RWPE1 (cell line): ENCODE measurements around the gene HOMER1.

Source experiments
- CTCF ChIA-PET: fragments of 350-600 bp; sonication (Branson Sonifier 250); formaldehyde crosslinking; extraction: SDS; loops from one replicate; lab custom pipeline; 2021; lab: Yijun Ruan, JAX
- POLR2A ChIA-PET: fragments of 400-600 bp; formaldehyde crosslinking; extraction: SDS; loops from one replicate; lab custom pipeline; 2020; ENCODE audit warnings: antibody characterized with exemption; ENCODE audit not compliant: low non-redundant PET; lab: Yijun Ruan, JAX
- DNase-seq: peaks from one replicate; pipeline ENCODE4 v3.0.0; 2012; ENCODE audit warnings: low spot score
- H3K27ac ChIP-seq: fragments of 450-650 bp; 2 replicates; pipeline ENCODE4 v1.5.1; 2017
- TF ChIP-seq, protein P1 (sequence below): fragments of 450-650 bp; conservative IDR thresholded peaks from 2 replicates; pipeline ENCODE4 v1.5.1; 2017; ENCODE audit warnings: low read depth, mild to moderate bottlenecking

HOMER1 gene

GRCh38 chr5:79536193-79536906 is 22.4 kb upstream of the HOMER1 start:
- no peak for DNase-seq
- ChIA-PET CTCF (interaction anchor here (0.5 to 1.6 kb wide), 4 partner anchors 9 to 515 kb away, joined by 3 to 4 read pairs (median 4); no protein-coding TSS in a partner anchor), POLR2A (no interaction called here)
- H3K27ac ChIP-seq = no peak overlapping the region
- TF ChIP-seq, protein P1, sequence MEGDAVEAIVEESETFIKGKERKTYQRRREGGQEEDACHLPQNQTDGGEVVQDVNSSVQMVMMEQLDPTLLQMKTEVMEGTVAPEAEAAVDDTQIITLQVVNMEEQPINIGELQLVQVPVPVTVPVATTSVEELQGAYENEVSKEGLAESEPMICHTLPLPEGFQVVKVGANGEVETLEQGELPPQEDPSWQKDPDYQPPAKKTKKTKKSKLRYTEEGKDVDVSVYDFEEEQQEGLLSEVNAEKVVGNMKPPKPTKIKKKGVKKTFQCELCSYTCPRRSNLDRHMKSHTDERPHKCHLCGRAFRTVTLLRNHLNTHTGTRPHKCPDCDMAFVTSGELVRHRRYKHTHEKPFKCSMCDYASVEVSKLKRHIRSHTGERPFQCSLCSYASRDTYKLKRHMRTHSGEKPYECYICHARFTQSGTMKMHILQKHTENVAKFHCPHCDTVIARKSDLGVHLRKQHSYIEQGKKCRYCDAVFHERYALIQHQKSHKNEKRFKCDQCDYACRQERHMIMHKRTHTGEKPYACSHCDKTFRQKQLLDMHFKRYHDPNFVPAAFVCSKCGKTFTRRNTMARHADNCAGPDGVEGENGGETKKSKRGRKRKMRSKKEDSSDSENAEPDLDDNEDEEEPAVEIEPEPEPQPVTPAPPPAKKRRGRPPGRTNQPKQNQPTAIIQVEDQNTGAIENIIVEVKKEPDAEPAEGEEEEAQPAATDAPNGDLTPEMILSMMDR = no peak

DNA sequence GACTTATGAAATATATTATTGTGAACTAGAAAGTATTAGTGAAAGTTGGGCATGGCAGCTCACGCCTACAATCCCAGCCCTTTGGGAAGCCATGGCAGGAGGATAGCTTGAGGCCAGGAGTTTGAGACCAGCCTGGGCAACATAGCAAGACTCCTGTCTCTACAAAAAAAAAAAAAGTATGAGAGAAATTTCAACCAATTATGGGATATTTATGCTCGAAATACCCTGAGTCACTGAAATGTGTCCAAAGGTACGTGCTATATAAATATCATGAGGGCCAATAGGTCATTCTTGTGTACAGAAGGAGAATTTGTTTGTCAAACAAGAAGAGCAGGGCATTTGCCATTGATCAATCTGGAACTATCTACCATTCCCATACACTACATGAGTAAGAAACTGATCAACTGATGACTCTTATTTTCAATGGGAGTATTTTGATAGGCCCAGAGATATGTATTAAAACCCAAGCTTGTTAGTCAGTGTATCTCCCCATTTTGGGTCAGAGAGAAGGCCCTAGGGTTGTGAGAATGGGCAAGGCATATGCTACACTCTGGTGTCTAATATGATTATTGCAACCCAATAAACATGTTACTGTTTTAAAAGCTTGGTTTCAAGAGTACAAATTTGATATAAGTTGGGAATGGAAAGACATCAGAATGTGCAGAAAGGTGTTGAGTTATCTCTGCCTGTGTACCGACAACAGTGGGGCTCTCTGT is 21.7 kb upstream of the HOMER1 start:
- no peak for DNase-seq
- ChIA-PET POLR2A (no interaction called here), CTCF (interaction anchor here (0.5 to 1.6 kb wide), 5 partner anchors 16 to 798 kb away, joined by 3 to 5 read pairs (median 3); no protein-coding TSS in a partner anchor)
- TF ChIP-seq, protein P1 = no peak
- H3K27ac ChIP-seq = no peak overlapping the region

DNA sequence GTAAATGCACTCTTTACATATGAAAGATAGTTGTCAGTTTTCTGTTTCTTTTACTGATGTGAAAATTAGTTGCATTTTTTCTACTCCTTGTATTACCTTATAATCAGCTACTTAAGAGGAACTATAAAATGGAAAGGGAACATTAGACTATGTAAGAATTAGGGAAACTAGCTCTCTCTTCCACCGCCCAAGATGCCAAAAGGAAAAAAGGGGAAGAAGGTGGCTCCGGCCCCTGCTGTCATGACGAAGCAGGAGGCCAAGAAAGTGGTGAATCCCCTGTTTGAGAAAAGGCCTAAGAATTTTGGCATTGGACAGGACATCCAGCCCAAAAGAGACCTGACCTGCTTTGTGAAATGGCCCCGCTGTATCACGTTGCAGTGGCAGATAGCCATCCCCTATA is 15.2 kb upstream of the HOMER1 start:
- POLR2A ChIA-PET = interaction anchor here (0.7 kb wide), 1 partner anchor 15 kb away, joined by 3 read pairs; no protein-coding TSS in a partner anchor
- CTCF ChIA-PET = no interaction called here
- no peak overlapping the region for H3K27ac ChIP-seq
- TF ChIP-seq, protein P1 = no peak
- DNase-seq = no peak

DNA sequence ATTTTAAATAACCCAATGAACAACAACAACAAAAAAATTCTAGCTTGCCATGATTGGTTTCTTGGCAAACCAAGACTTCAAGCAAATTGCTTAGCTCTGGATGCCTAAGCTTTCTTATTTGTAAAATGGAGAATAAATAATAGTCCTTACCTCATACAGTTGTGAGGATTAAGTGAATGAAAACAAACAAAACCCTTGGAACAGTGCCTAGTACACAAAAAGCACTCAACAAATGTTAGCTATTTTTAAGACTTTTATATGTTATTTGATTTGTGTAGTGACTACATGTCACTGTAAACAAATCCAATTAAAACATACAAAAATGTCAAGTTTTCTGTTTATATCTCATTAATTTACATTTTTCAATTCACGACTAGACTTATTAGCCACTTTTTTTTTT is 13.5 kb upstream of the HOMER1 start:
- ChIA-PET CTCF (interaction anchor here (1.1 kb wide), 1 partner anchor 9 kb away, joined by 4 read pairs; no protein-coding TSS in a partner anchor), POLR2A (interaction anchor here (0.6 kb wide), 1 partner anchor 290 kb away, joined by 3 read pairs; no protein-coding TSS in a partner anchor)
- DNase-seq = no peak
- TF ChIP-seq, protein P1 = no peak
- no peak overlapping the region for H3K27ac ChIP-seq

GRCh38 chr5:79526928-79527327 is 13.0 kb upstream of the HOMER1 start:
- POLR2A ChIA-PET = interaction anchor here (0.6 kb wide), 1 partner anchor 290 kb away, joined by 3 read pairs; no protein-coding TSS in a partner anchor
- CTCF ChIA-PET = no interaction called here

GRCh38 chr5:79526493-79526892 is 12.6 kb upstream of the HOMER1 start:
- DNase-seq = no peak
- POLR2A ChIA-PET = no interaction called here

More at GRCh38 chr5:79526928-79527327, 13.0 kb upstream of the HOMER1 start:
- TF ChIP-seq, protein P1 = no peak
- no peak for DNase-seq
- H3K27ac ChIP-seq = no peak overlapping the region

More at GRCh38 chr5:79526493-79526892, 12.6 kb upstream of the HOMER1 start:
- CTCF ChIA-PET = no interaction called here
- H3K27ac ChIP-seq = no peak overlapping the region
- TF ChIP-seq, protein P1 = no peak
